WTC11 (cell line): ENCODE data around the gene UGCG.

Source experiments
- CTCF ChIP-seq: fragments of 200-600 bp; IDR thresholded peaks from 2 replicates; pipeline ENCODE4 v1.8.0; 2022; ENCODE audit warnings: antibody characterized with exemption
- MAX ChIP-seq: sonication (generic); formaldehyde crosslinking; IDR thresholded peaks from 2 replicates; pipeline ENCODE4 v1.8.0; 2022; ENCODE audit warnings: mild to moderate bottlenecking, missing genetic modification reagents
- NR2C2 ChIP-seq: sonication (generic); formaldehyde crosslinking; IDR thresholded peaks from 2 replicates; pipeline ENCODE4 v1.8.0; 2022; ENCODE audit warnings: mild to moderate bottlenecking, missing genetic modification reagents
- ZNF281 ChIP-seq: sonication (generic); formaldehyde crosslinking; IDR thresholded peaks from 2 replicates; pipeline ENCODE4 v1.8.0; 2023; ENCODE audit warnings: mild to moderate bottlenecking, missing genetic modification reagents

- no peak for TF ChIP-seq CTCF
- no peak for TF ChIP-seq MAX (CRISPR knock-in tag)
- TF ChIP-seq NR2C2: no peak
- no peak for TF ChIP-seq ZNF281 (CRISPR knock-in tag)
These were observed 40.7 kb downstream of the UGCG start for GRCh38 chr9:111937301-111937700.
